K562 (cell line): ENCODE results near the gene STAMBPL1. TPM values are rescaled to one million over a fixed set of nuclear protein-coding genes. Genes with fewer than 3 reads are reported as not detected.
A peak's percentile ranks its signal among the peaks of the same experiment; 100 is the strongest.

Source experiments
- ATAC-seq: fragments of 200-7000 bp; cut with Tn5 transposase; 3 replicates; pipeline ENCODE4 v1.9.1; 2020; ENCODE audit warnings: moderate library complexity
- BruUV-seq: library from RNA; stranded (reverse); fragments of 400-500 nt; replicated peaks from 2 replicates; lab custom pipeline; 2021; lab: Mats Ljungman, UMichigan
- CTCF ChIA-PET: fragments of 300-600 bp; formaldehyde crosslinking; extraction: SDS; loops from one replicate; lab custom pipeline; 2021; ENCODE audit warnings: low intra/inter-chr PET ratio; lab: Yijun Ruan, JAX
- POLR2A ChIA-PET: fragments of 300-600, 350-650 bp; sonication (Branson Sonifier 250); formaldehyde crosslinking; extraction: SDS; loops from one replicate; lab custom pipeline; 2021; ENCODE audit warnings: antibody characterized with exemption, inconsistent platforms; lab: Yijun Ruan, JAX
- DNase-seq, 4 experiments: peaks; one replicate each; pipeline versions ENCODE4 v3.0.0 to v3.0.0-alpha.2; 2011 to 2018; ENCODE audit warnings: low spot score in 3 of 4, mixed read lengths in 3 of 4; ENCODE audit errors: extremely low read depth in 1 of 4
- FAIRE-seq: peaks from 2 replicates; lab custom pipeline; 2011; peaks lifted over from hg19 to GRCh38; lab: Jason Lieb, UNC
- H2AFZ ChIP-seq: 2 replicates; pipeline ENCODE4 v1.6.0; 2011; ENCODE audit warnings: low read depth, low read length, control low read depth, inconsistent platforms
- H3K27ac ChIP-seq: fragments of 200-600 bp; 3 replicates; pipeline ENCODE4 v1.8.0; 2011; ENCODE audit warnings: low read depth, mild to moderate bottlenecking, control low read depth, inconsistent platforms, low read length, moderate library complexity, mixed read lengths; ENCODE audit errors: extremely low read depth
- H3K27me3 ChIP-seq, 2 experiments: fragments of 300-600 bp in 1 of 2; 2 replicates in 1 of 2; 3 replicates in 1 of 2; pipeline versions ENCODE4 v1.6.0 to v1.8.0; 2011; ENCODE audit warnings: inconsistent platforms in 2 of 2, low read length in 2 of 2, mild to moderate bottlenecking in 1 of 2, mixed read lengths in 1 of 2, moderate library complexity in 1 of 2; ENCODE audit not compliant: control insufficient read depth in 2 of 2, insufficient read depth in 2 of 2
- H3K36me3 ChIP-seq: fragments of 300-600 bp; 3 replicates; pipeline ENCODE4 v1.8.0; 2011; ENCODE audit warnings: mild to moderate bottlenecking, low read length, inconsistent platforms; ENCODE audit not compliant: control insufficient read depth, insufficient read depth
- H3K4me1 ChIP-seq, 2 experiments: fragments of 200-600 bp in 1 of 2; replicated peaks in 1 of 2; 2 replicates in 1 of 2; 3 replicates in 1 of 2; pipeline versions ENCODE4 v1.5.1 to v1.8.0; 2011; ENCODE audit warnings: inconsistent platforms in 2 of 2, low read length in 2 of 2, mild to moderate bottlenecking in 1 of 2, mixed read lengths in 1 of 2, moderate library complexity in 1 of 2; ENCODE audit not compliant: control insufficient read depth in 2 of 2, insufficient read depth in 2 of 2
- H3K4me2 ChIP-seq: 2 replicates; pipeline ENCODE4 v1.6.1; 2011; ENCODE audit warnings: low read length, control low read depth, inconsistent platforms, mixed read lengths; ENCODE audit not compliant: insufficient read depth
- H3K4me3 ChIP-seq: fragments of 200-600 bp; sonication (generic), shearing (Covaris generic); 2 replicates; pipeline ENCODE4 v1.5.1; 2016; ENCODE audit warnings: control low read depth, inconsistent platforms
- H3K79me2 ChIP-seq: fragments of 200-600 bp; 3 replicates; pipeline ENCODE4 v1.8.0; 2011; ENCODE audit warnings: low read length, inconsistent platforms; ENCODE audit not compliant: control insufficient read depth, insufficient read depth
- H3K9ac ChIP-seq, 2 experiments: 2 replicates each; pipeline versions ENCODE4 v1.6.0 to v1.6.1; 2011; ENCODE audit warnings: low read depth in 2 of 2, low read length in 2 of 2, control low read depth in 1 of 2, inconsistent platforms in 1 of 2, mild to moderate bottlenecking in 1 of 2, mixed read lengths in 1 of 2; ENCODE audit not compliant: insufficient read depth in 1 of 2
- H3K9me1 ChIP-seq: one replicate; pipeline ENCODE4 v1.6.0; 2011; ENCODE audit warnings: inconsistent platforms, mild to moderate bottlenecking, low read length, moderate library complexity; ENCODE audit not compliant: control insufficient read depth, insufficient read depth
- H3K9me3 ChIP-seq: replicated peaks from 2 replicates; pipeline ENCODE4 v1.5.1; 2011; ENCODE audit warnings: low read depth, low read length, inconsistent platforms; ENCODE audit not compliant: control insufficient read depth, insufficient read depth
- H4K20me1 ChIP-seq: replicated peaks from 2 replicates; pipeline ENCODE4 v1.6.1; 2011; ENCODE audit warnings: low read length, inconsistent platforms, mixed read lengths; ENCODE audit not compliant: control insufficient read depth, insufficient read depth
- CGGBP1 ChIP-seq: fragments of 250-450 bp; sonication (Bioruptor Pico); IDR thresholded peaks from 2 replicates; pipeline ENCODE4 v1.9.0; 2021; ENCODE audit warnings: mild to moderate bottlenecking
- NFE2 ChIP-seq: IDR thresholded peaks from 2 replicates; pipeline ENCODE4 v1.6.1; 2014; ENCODE audit warnings: antibody characterized with exemption, low read depth
- POLR2A ChIP-seq: fragments of 450-650 bp; conservative IDR thresholded peaks from 2 replicates; pipeline ENCODE4 v1.6.1; 2016
- PTRF ChIP-seq: fragments of 450-650 bp; IDR thresholded peaks from 2 replicates; pipeline ENCODE4 v1.6.1; 2016; ENCODE audit warnings: mild to moderate bottlenecking, missing genetic modification characterization, missing compliant biosample characterization
- WGBS: fragments of 100-300 bp; shearing (Covaris generic); methylation state at CpG from one replicate; pipeline ENCODE4 v1.1.6; 2016; ENCODE audit warnings: low coverage, mixed read lengths; ENCODE audit not compliant: insufficient coverage; ENCODE audit errors: missing lambda C conversion rate; 5-methylcytosine and 5-hydroxymethylcytosine counted together
- in situ Hi-C: fragments of 300-500 bp; cut with MboI; formaldehyde crosslinking; loops from 4 replicates; pipeline ENCODE4 v1.15.0; 2018; ENCODE audit warnings: inconsistent platforms, mixed read lengths
- intact Hi-C: fragments of 100-400 bp; cut with micrococcal nuclease; formaldehyde crosslinking; loops from 2 replicates; pipeline ENCODE4 v1.14.2; 2022
- polyA plus RNA-seq, 8 experiments: library from polyadenylated mRNA; depleted of rRNA in 4 of 8; stranded (reverse) in 5 of 8; unstranded in 3 of 8; fragments of >200 nt; fragmentation: Nextera tagmentation in 2 of 8; fragmentation: Illumina TruSeq in 1 of 8; extraction: Ambion mirVana in 2 of 8; extraction: Trizol in 1 of 8; gene quantifications; 2 replicates each; pipeline versions ENCODE4 v1.2.1 to v1.2.3, GENCODE V29; 2011 to 2014; ENCODE audit warnings: inconsistent platforms in 1 of 8, missing spikeins in 1 of 8
- total RNA-seq, 7 experiments: library from RNA; depleted of rRNA in 6 of 7; stranded (reverse); fragments of >200 nt in 6 of 7; fragmentation: Illumina TruSeq in 2 of 7; extraction: Trizol in 2 of 7; gene quantifications; 2 replicates each; pipeline versions ENCODE4 v1.2.1 to v1.2.3, GENCODE V29; 2011 to 2021; ENCODE audit warnings: low replicate concordance in 1 of 7
- TF ChIP-seq, protein P1 (sequence below): fragments of 450-650 bp; IDR thresholded peaks from 2 replicates; pipeline ENCODE4 v1.6.1; 2016

STAMBPL1 gene
- total and polyA plus RNA-seq, 9 of the 15 experiments (the other 6 are each of a cell fraction or from before 2014, with no cell fraction given): 0.09 TPM; not detected in 8

- Histone ChIP-seq H3K9me1 (no peaks in the 10 kb centered on the region), H3K9ac (no peak overlapping the region), H4K20me1 (no peaks in the 10 kb centered on the region), H3K4me3 (no peak overlapping the region), H2AFZ (no peak overlapping the region), H3K4me1 (no peaks in the 10 kb centered on the region), H3K27me3 (no peaks in the 10 kb centered on the region), H3K9me3 (no peaks in the 10 kb centered on the region), H3K79me2 (no peaks in the 10 kb centered on the region), H3K27ac (no peak overlapping the region), H3K4me2 (no peak overlapping the region), H3K36me3 (no peaks in the 10 kb centered on the region)
- BruUV-seq: no TSS peak
- POLR2A ChIA-PET: no interaction called here
- FAIRE-seq (no peak), ATAC-seq (no peak), DNase-seq (no peak)
- CTCF ChIA-PET: no interaction called here
- intact Hi-C loops (no loop called here), in situ Hi-C loops (no loop called here)
- WGBS: 0% methylated on average over 10 of the region's 11 CpGs
- TF ChIP-seq, protein P1, sequence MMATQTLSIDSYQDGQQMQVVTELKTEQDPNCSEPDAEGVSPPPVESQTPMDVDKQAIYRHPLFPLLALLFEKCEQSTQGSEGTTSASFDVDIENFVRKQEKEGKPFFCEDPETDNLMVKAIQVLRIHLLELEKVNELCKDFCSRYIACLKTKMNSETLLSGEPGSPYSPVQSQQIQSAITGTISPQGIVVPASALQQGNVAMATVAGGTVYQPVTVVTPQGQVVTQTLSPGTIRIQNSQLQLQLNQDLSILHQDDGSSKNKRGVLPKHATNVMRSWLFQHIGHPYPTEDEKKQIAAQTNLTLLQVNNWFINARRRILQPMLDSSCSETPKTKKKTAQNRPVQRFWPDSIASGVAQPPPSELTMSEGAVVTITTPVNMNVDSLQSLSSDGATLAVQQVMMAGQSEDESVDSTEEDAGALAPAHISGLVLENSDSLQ: peak; percentile 38; the same call in 1 of the 2 replicates
- TF ChIP-seq PTRF (tag): no peak
- no peak for TF ChIP-seq NFE2
- no peak for TF ChIP-seq POLR2A
- no peak for TF ChIP-seq CGGBP1 (CRISPR knock-in tag)
Measured at GRCh38 chr10:88901984-88902789, 22.1 kb downstream of the STAMBPL1 start.
